ENCODE results near the gene HNRNPUL1.

The HNRNPUL1 gene

DNA sequence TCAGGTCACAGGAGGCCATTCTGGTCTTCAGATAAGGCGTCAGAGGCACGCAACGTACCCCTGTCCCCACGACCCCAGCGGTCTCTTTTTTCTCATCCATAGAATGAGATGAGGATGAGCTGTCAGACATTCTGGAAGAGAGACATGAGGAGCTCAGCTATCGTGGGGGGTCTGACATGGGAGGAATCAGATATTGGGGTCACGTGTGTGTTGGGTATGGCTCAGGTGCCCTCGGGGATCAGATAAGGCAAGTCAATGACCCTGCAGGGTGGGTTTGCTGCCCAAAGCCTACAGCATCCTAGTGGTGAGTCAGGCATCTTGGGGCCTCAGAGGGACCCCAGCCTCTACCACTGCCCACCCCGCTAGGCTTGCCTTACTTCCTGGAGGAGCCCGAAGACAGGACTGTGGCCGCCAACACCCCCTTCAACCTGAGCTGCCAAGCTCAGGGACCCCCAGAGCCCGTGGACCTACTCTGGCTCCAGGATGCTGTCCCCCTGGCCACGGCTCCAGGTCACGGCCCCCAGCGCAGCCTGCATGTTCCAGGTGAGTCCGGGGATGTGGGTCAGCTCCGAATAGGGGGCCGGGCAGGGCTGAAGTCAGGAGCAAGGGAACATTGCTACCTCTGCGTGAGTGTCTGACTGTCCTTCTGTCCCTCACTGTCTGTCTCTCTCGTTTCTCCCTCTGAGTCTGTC, 42.5 kb upstream of the HNRNPUL1 start:
- H3K36me3 ChIP-seq (replicated peaks; ENCODE audit: insufficient read depth, low read length), result no peaks in the 10 kb centered on the region
- H3K27ac ChIP-seq (ENCODE audit: low read length), result no peak overlapping the region
- H3K4me1 ChIP-seq (ENCODE audit: low read length), result 0 out of 2 replicates have a peak, but pooled peaks cover 6% of the 10 kb centered on the region
- TF ChIP-seq EZH2phosphoT487 (IDR thresholded peaks at IDR 0.05; ENCODE audit: low read length), result no peak
- no peak for TF ChIP-seq EZH2 (optimal IDR thresholded peaks at IDR 0.05; ENCODE audit: low read depth, low read length)
- TF ChIP-seq, protein P1, sequence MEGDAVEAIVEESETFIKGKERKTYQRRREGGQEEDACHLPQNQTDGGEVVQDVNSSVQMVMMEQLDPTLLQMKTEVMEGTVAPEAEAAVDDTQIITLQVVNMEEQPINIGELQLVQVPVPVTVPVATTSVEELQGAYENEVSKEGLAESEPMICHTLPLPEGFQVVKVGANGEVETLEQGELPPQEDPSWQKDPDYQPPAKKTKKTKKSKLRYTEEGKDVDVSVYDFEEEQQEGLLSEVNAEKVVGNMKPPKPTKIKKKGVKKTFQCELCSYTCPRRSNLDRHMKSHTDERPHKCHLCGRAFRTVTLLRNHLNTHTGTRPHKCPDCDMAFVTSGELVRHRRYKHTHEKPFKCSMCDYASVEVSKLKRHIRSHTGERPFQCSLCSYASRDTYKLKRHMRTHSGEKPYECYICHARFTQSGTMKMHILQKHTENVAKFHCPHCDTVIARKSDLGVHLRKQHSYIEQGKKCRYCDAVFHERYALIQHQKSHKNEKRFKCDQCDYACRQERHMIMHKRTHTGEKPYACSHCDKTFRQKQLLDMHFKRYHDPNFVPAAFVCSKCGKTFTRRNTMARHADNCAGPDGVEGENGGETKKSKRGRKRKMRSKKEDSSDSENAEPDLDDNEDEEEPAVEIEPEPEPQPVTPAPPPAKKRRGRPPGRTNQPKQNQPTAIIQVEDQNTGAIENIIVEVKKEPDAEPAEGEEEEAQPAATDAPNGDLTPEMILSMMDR (IDR thresholded peaks at IDR 0.05; ENCODE audit: low read length), result no peak
- no peak for DNase-seq
- no peak overlapping the region for H3K4me3 ChIP-seq (ENCODE audit: low read length)
- H4K20me1 ChIP-seq (ENCODE audit: insufficient read depth, low read length), result no peaks in the 10 kb centered on the region
- H3K9me2 ChIP-seq (replicated peaks; ENCODE audit: insufficient read depth, low read length), result no peaks in the 10 kb centered on the region
- H3F3A ChIP-seq (ENCODE audit: insufficient read depth, low read length), result no peaks in the 10 kb centered on the region
- H3K9me3 ChIP-seq (replicated peaks; ENCODE audit: insufficient read depth, low read length), result no peaks in the 10 kb centered on the region
- no peaks in the 10 kb centered on the region for H3K79me2 ChIP-seq (ENCODE audit: low read length)
- H2AFZ ChIP-seq (ENCODE audit: low read length), result no peak overlapping the region
- H3K4me2 ChIP-seq (ENCODE audit: low read depth, low read length), result no peak overlapping the region
- H3K9ac ChIP-seq (ENCODE audit: low read length), result no peak overlapping the region
- H3K27me3 ChIP-seq (replicated peaks; ENCODE audit: insufficient read depth, low read length), result peaks cover 91% of the 10 kb centered on the region

DNA sequence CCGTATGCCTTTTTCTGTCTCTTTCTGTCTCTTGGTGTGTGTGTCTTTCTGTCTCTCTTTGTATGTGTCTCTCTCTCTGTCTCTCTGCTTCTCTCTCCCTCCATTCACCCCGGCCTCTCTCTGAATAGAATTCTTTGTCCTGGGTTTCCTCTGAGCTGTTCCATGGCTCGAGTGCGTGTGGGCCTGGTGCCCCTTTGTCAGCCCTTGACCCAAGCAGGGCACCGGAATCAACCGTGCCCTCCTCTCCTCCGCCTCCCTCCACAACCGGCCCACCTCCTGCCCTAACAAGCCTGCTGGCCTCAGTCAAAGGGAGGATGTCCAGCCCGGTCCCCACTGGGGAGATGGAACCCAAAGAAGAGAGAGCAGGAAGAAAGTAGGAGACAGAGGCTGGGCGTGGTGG, 41.9 kb upstream of the HNRNPUL1 start:
- 0 out of 2 replicates have a peak, but pooled peaks cover 6% of the 10 kb centered on the region for H3K4me1 ChIP-seq (ENCODE audit: low read length)
- H3K9me2 ChIP-seq (replicated peaks; ENCODE audit: insufficient read depth, low read length), result no peaks in the 10 kb centered on the region
- H3K27ac ChIP-seq (ENCODE audit: low read length), result no peak overlapping the region
- no peak for DNase-seq
- H3K4me3 ChIP-seq (ENCODE audit: low read length), result no peak overlapping the region
- no peak overlapping the region for H3K4me2 ChIP-seq (ENCODE audit: low read depth, low read length)
- H2AFZ ChIP-seq (ENCODE audit: low read length), result no peak overlapping the region
- no peaks in the 10 kb centered on the region for H3K79me2 ChIP-seq (ENCODE audit: low read length)
- H3K36me3 ChIP-seq (replicated peaks; ENCODE audit: insufficient read depth, low read length), result no peaks in the 10 kb centered on the region
- no peaks in the 10 kb centered on the region for H3K9me3 ChIP-seq (replicated peaks; ENCODE audit: insufficient read depth, low read length)
- no peaks in the 10 kb centered on the region for H4K20me1 ChIP-seq (ENCODE audit: insufficient read depth, low read length)
- H3K27me3 ChIP-seq (replicated peaks; ENCODE audit: insufficient read depth, low read length), result peaks cover 92% of the 10 kb centered on the region
- TF ChIP-seq EZH2phosphoT487 (IDR thresholded peaks at IDR 0.05; ENCODE audit: low read length) (no peak), EZH2 (optimal IDR thresholded peaks at IDR 0.05; ENCODE audit: low read depth, low read length) (no peak)
- TF ChIP-seq, protein P1 (IDR thresholded peaks at IDR 0.05; ENCODE audit: low read length), result no peak
- no peak overlapping the region for H3K9ac ChIP-seq (ENCODE audit: low read length)
- H3F3A ChIP-seq (ENCODE audit: insufficient read depth, low read length), result no peaks in the 10 kb centered on the region

DNA sequence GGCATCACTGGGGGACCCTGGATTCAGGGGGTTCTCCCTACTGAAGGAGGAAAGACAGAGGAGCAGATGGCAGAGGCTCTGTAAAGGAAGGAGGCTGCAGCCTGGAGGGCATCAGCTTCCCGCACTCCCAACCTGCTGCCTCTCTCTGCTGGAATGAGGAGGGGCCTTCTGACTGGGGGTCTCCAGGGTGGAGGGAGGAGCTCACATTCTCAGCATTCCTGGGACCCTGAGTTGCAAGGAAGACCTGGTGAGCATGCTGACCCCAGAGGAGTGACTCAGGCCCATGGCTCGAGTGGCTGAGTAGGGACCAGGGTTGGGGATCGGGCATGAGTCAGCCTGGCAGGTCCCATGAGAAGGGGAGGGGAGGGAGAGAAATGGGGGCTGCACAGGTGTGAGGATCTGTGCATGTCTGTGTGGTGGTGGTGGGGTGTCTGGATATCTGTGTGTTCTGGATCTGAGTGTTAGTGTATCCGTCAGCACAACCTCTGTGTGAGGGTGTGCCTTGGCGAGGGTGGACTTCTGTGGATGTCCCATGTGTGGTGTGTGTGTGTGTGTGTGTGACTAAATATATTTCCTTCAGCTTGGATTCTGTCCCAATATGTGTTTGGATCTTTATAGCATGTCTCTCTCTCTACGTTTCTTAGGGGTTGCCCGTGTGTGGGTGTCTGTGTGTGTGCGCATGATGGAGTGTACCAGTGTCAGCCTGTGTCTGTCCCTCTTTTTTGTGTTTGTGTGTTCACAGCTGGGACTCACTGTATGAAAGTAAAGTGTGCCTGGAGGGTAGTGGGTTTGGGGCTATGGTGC, 40.5 kb upstream of the HNRNPUL1 start:
- TF ChIP-seq, protein P1 (IDR thresholded peaks at IDR 0.05; ENCODE audit: low read length), result no peak
- TF ChIP-seq EZH2phosphoT487 (IDR thresholded peaks at IDR 0.05; ENCODE audit: low read length) (no peak), EZH2 (optimal IDR thresholded peaks at IDR 0.05; ENCODE audit: low read depth, low read length) (no peak)
- Histone ChIP-seq H2AFZ (ENCODE audit: low read length) (no peak overlapping the region), H3K79me2 (ENCODE audit: low read length) (no peaks in the 10 kb centered on the region), H4K20me1 (ENCODE audit: insufficient read depth, low read length) (no peaks in the 10 kb centered on the region), H3F3A (ENCODE audit: insufficient read depth, low read length) (no peaks in the 10 kb centered on the region), H3K4me3 (ENCODE audit: low read length) (no peak overlapping the region), H3K4me1 (ENCODE audit: low read length) (0 out of 2 replicates have a peak, but pooled peaks cover 6% of the 10 kb centered on the region), H3K36me3 (replicated peaks; ENCODE audit: insufficient read depth, low read length) (no peaks in the 10 kb centered on the region), H3K9ac (ENCODE audit: low read length) (no peak overlapping the region), H3K9me2 (replicated peaks; ENCODE audit: insufficient read depth, low read length) (no peaks in the 10 kb centered on the region), H3K27me3 (replicated peaks; ENCODE audit: insufficient read depth, low read length) (peaks cover 94% of the 10 kb centered on the region), H3K27ac (ENCODE audit: low read length) (no peak overlapping the region), H3K9me3 (replicated peaks; ENCODE audit: insufficient read depth, low read length) (no peaks in the 10 kb centered on the region), H3K4me2 (ENCODE audit: low read depth, low read length) (no peak overlapping the region)
- DNase-seq, result no peak

Measured in MM.1S (cell line).